Heart right ventricle (tissue), 16 donors: ENCODE data around the gene EVC. TPM values are rescaled to one million over a fixed set of nuclear protein-coding genes. Genes with fewer than 3 reads are reported as not detected.
"Not testable (repeated sequence)": the region's sequence is repeated elsewhere in the genome, so short reads cannot be mapped to it uniquely, and the experiment has no call there.

ENCODE experiments used
- ATAC-seq, 8 donors: fragments of 200-7000 bp; cut with Tn5 transposase; one replicate each; pipeline ENCODE4 v1.9.1; 2020; ENCODE audit warnings: mild to moderate bottlenecking in 8 of 8, moderate library complexity in 8 of 8, moderate number of reproducible peaks in 1 of 8
- DNase-seq, 2 donors: peaks; one replicate each; pipeline ENCODE4 v3.0.0-alpha.2; 2020
- H3K27ac ChIP-seq, 10 donors: fragments of 200-600 bp; sonication (generic) in 2 of 10; one replicate each; pipeline versions ENCODE4 v1.5.0 to v1.8.0; 2020 to 2022; ENCODE audit warnings: mild to moderate bottlenecking in 3 of 10
- H3K27me3 ChIP-seq, 7 donors: fragments of 200-600 bp; one replicate each; pipeline ENCODE4 v1.8.0; 2021 to 2022; ENCODE audit warnings: mild to moderate bottlenecking in 2 of 7
- H3K36me3 ChIP-seq, 9 donors: fragments of 200-600 bp; sonication (generic) in 1 of 9; one replicate each; pipeline versions ENCODE4 v1.5.0 to v1.8.0; 2020 to 2022; ENCODE audit warnings: mild to moderate bottlenecking in 2 of 9
- H3K4me1 ChIP-seq, 9 donors: fragments of 200-600 bp; sonication (generic) in 1 of 9; one replicate each; pipeline versions ENCODE4 v1.5.0 to v1.8.0; 2020 to 2022; ENCODE audit warnings: mild to moderate bottlenecking in 4 of 9
- H3K4me3 ChIP-seq, 10 donors: fragments of 200-600 bp; sonication (generic) in 2 of 10; one replicate each; pipeline versions ENCODE4 v1.5.0 to v1.8.0; 2020 to 2022; ENCODE audit warnings: mild to moderate bottlenecking in 7 of 10, moderate library complexity in 2 of 10
- H3K9me3 ChIP-seq, 11 donors: fragments of 200-600 bp in 10 of 11; sonication (generic) in 2 of 11; one replicate each; pipeline versions ENCODE4 v1.5.0 to v1.8.0; 2013 to 2022; ENCODE audit warnings: mild to moderate bottlenecking in 2 of 11, control low read depth in 1 of 11, moderate library complexity in 1 of 11
- WGBS, 2 donors: extraction: QIAGEN DNeasy Blood & Tissue Kit; methylation state at CpG; one replicate each; pipeline ENCODE4 v1.1.7; 2013; ENCODE audit warnings: inconsistent platforms in 1 of 2; 5-methylcytosine and 5-hydroxymethylcytosine counted together
- intact Hi-C, 10 donors: fragments of 100-400 bp; cut with DNase I; formaldehyde crosslinking; loops; one replicate each; pipeline versions ENCODE4 v1.11.1 to v1.14.2; 2022
- polyA plus RNA-seq, 2 donors: library from polyadenylated mRNA; stranded (reverse); fragments of 200-250 nt; gene quantifications; one replicate each; pipeline ENCODE4 v1.2.3, GENCODE V29; 2013
- total RNA-seq, 10 donors: library from RNA; stranded (reverse); fragmentation: NEBNext Ultra II Directional in 3 of 10; extraction: Animal tissue kit (Norgen Biotek cat#: 25700) in 3 of 10; gene quantifications; one replicate each; pipeline versions ENCODE4 v1.2.1 to v1.2.4, GENCODE V29; 2021 to 2023
- TF ChIP-seq, protein P1 (sequence below), 9 donors: fragments of 200-600 bp; sonication (generic) in 2 of 9; IDR thresholded peaks; one replicate each; pipeline versions ENCODE4 v1.5.0 to v1.8.0; 2021 to 2022; ENCODE audit warnings: antibody characterized with exemption in 9 of 9, mild to moderate bottlenecking in 5 of 9, moderate library complexity in 1 of 9
- donor health status: Arrhythmogenic right ventricular cardiomyopathy.
- donor health status: ischemic (EF 13 %, LVEDD 7.1; RV severe dilation, severe dysfunction).
- donor health status: healthy with polysubstance abuse.
- donor health status: DM: no; HTN: yes; CAD: no.
- donor health status: DM: no; HTN: no; CAD: no.
- donor health status: ischemic (EF 25% LVEDD 6.9; RV normal size, moderate dysfunction).
- donor health status: ischemic (EF 25% LVEDD 5.7; RV mildly dilated, moderate dysfunction).
- donor health status: healthy.
- donor health status: DM: yes; HTN: yes; CAD: no.
- donor health status: Ischemic cardiomyopathy.
- donor health status: ischemic (EF 35%, LVEDD 5.7; RV mildly dilated, moderate dysfunction).
- donor health status: nonischemic (EF 11% LVEDD 7.7; RV severe dilation, severe dysfunction).
- donor health status: DM: yes; HTN: yes; CAD: no.
- donor health status: PGD.
- donor health status: ischemic (EF 29% LVEDD 5.4; RV normal size, mild dysfunction).
- donor health status: nonischemic (EF 23%, LVEDD 6.1; RV moderate dilation, normal function).

The EVC gene
- total and polyA plus RNA-seq, 12 donors, result 0.97 to 7.5 (median 4.8) TPM

DNA sequence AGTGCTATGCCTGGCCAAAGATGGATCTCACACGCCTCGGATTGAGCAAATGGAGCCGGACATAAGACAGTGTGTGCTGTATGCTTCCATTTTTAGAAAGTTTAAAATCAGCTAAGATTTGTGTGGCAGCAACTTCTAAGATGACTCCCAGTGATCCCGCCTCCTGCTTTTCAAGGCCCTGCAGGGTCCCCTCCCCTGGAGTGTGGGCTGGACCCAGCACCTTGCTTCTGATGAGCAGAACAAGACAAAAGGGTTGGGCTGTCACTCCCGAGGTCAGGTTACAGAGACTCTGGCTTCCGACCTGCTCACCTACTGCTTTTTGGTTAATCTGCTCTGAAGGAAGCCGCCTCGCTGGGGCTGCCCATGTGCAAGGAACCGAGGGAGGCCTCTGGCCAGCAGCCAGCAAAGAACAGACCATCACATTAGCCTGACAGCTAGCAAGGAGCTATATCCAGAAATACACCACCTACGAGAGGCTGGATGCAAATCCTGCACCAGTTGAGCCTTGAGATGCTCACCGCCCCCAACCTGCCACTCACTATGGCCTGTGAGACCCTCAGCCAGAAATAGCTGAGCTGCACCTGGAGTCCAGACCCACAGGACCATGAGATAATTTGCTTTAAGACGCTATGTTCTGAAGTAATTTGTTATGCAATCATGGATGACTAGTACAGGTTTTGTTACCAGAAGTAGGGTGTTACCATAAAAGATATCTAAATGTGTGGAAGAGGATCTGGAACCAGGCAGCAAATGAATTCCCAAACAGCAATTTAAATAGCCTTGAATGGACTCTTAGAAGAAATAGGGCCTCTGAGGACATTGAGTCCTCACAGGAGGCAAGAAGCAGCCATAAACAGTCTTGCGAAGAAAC lies 134.3 kb downstream of the EVC start:
- H3K27ac ChIP-seq, result no peak overlapping the region
- intact Hi-C loops, result no loop called here
- H3K4me3 ChIP-seq, result no peak overlapping the region
- TF ChIP-seq, protein P1, sequence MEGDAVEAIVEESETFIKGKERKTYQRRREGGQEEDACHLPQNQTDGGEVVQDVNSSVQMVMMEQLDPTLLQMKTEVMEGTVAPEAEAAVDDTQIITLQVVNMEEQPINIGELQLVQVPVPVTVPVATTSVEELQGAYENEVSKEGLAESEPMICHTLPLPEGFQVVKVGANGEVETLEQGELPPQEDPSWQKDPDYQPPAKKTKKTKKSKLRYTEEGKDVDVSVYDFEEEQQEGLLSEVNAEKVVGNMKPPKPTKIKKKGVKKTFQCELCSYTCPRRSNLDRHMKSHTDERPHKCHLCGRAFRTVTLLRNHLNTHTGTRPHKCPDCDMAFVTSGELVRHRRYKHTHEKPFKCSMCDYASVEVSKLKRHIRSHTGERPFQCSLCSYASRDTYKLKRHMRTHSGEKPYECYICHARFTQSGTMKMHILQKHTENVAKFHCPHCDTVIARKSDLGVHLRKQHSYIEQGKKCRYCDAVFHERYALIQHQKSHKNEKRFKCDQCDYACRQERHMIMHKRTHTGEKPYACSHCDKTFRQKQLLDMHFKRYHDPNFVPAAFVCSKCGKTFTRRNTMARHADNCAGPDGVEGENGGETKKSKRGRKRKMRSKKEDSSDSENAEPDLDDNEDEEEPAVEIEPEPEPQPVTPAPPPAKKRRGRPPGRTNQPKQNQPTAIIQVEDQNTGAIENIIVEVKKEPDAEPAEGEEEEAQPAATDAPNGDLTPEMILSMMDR (IDR thresholded peaks at IDR 0.05), result no peak
- no peaks in the 10 kb centered on the region for H3K36me3 ChIP-seq
- peaks cover 0 to 16% (median 7%) of the 10 kb centered on the region in 7 donors for H3K27me3 ChIP-seq
- H3K4me1 ChIP-seq, result peaks cover 0 to 24% (median 7%) of the 10 kb centered on the region in 9 donors
- peak in 1 of 8 donors; percentile 21 for ATAC-seq
- 69 to 71% methylated on average over 13 of the region's 13 CpGs for WGBS, 2 donors
- H3K9me3 ChIP-seq, result no peaks in the 10 kb centered on the region
- no peak for DNase-seq

DNA sequence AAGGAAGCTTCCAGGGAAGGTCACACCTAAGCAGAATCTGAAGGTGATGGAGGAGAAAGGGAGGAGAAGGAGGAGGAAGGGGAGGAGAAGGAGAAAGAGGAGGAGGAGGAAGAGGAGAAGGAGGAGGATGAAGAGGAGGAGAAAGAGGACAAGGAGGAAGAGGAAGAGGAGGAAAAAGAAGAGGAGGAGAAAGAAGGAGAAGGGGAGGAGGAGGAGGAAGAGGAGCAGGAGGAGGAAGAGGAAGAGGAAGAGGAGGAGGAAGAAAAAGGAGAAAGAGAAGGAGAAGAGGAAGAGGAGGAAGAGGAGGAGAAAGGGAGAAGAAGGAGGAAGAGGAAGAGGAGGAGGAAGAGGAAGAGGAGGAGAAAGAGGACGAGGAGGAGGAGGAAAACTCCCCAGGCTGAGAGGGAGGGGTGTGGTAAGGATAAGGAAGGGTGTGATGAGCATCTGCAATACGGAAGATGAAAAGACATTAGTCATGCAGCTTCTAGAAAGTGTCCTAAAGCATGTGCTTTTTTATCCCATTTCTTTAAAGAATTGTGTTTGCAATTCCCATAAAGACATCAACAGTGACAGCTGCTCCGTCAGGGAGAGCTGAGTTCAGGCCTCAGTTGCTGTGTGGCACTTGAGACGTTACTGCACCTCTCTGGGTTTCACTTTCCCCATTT lies 140.8 kb downstream of the EVC start:
- ATAC-seq (no peak), DNase-seq (no peak)
- intact Hi-C loops, result no loop called here
- H3K27me3 ChIP-seq, result peaks cover 0 to 17% (median 10%) of the 10 kb centered on the region in 7 donors
- WGBS, 2 donors, result 76 to 80% methylated on average over 4 of the region's 4 CpGs
- H3K9me3 ChIP-seq, result no peaks in the 10 kb centered on the region
- H3K4me3 ChIP-seq, result no peak overlapping the region
- no peaks in the 10 kb centered on the region for H3K36me3 ChIP-seq
- no peaks in the 10 kb centered on the region for H3K4me1 ChIP-seq
- TF ChIP-seq, protein P1 (IDR thresholded peaks at IDR 0.05), result no peak
- H3K27ac ChIP-seq, result no peak overlapping the region

DNA sequence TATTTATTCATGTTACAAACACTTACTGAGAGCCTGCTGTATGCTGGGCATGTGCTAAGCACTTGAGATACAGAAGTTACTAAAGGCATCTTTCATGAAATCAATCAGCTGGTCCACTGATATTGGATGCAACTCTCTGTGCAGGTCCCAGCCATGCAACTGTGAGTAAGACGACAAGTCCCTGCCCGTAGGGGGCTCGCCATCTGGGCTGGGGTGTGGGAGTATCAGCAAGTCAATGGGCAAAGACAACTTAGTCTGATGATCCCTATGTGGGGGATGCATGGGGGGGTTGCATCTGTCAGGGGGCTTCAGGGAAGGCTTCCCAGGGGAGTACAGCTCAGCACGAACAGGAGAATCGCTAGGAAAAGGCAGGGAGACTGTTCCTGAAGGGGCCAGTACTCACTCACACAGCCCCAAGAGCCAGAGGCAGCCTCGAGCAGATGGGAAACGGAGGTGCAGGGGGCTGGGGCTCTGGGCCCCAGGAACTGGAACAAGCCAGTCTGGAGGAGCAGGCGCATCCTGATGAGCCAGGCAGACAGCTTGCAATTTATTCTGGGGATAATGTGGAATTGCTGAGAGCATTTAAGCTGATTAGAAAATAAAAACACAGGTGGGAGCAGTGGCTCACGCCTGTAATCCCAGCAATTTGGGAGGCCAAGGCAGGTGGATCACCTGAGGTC lies 141.7 kb downstream of the EVC start:
- no peaks in the 10 kb centered on the region for H3K36me3 ChIP-seq
- TF ChIP-seq, protein P1 (IDR thresholded peaks at IDR 0.05), result no peak
- no peaks in the 10 kb centered on the region for H3K4me1 ChIP-seq
- WGBS, 2 donors, result 86 to 89% methylated on average over 9 of the region's 9 CpGs
- no peaks in the 10 kb centered on the region for H3K9me3 ChIP-seq
- no peak overlapping the region for H3K27ac ChIP-seq
- H3K4me3 ChIP-seq, result no peak overlapping the region
- no peak for ATAC-seq
- H3K27me3 ChIP-seq, result peaks cover 0 to 17% (median 8%) of the 10 kb centered on the region in 7 donors
- intact Hi-C loops, result no loop called here
- DNase-seq, result no peak

DNA sequence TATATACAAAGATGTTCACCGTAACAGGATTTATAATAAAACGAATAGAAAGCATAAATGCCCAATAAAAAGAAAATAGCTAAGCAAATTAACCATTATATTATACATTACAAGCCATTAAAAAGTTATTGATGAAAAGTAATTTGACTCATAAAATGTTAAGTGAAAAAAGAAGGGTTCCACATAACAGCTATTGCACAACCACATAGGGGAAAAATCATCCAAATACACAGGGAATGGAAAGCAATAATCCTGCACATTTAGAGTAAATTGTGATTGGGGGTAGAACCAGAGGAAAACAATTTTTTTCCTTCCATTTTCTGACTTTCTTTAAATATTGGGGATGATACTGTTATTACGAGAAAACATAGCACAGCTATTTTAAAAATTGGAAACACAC lies 143.9 kb downstream of the EVC start:
- TF ChIP-seq, protein P1 (IDR thresholded peaks at IDR 0.05), result no peak
- Histone ChIP-seq H3K27ac (no peak overlapping the region), H3K27me3 (peaks cover 0 to 10% (median 4%) of the 10 kb centered on the region in 7 donors), H3K4me3 (no peak overlapping the region), H3K4me1 (no peaks in the 10 kb centered on the region), H3K36me3 (no peaks in the 10 kb centered on the region), H3K9me3 (no peaks in the 10 kb centered on the region)
- ATAC-seq (no peak), DNase-seq (no peak)
- 92 to 95% methylated on average over 3 of the region's 3 CpGs for WGBS, 2 donors
- intact Hi-C loops, result no loop called here

DNA sequence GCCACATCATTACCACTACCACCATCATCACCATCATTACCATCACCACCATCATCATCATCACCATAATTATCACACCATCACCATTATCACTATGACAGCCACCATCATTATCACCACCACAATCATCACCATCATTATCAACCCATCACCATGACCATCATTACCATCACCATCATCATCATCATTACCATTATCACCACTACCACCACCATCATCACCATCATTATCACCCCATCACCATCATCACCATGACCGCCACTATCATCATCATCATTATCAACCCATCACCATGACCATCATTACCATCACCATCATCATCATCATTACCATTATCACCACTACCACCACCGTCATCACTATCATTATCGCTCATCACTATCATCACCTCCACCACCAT lies 145.4 kb downstream of the EVC start:
- H3K4me1 ChIP-seq, ATAC-seq, H3K27me3 ChIP-seq, intact Hi-C loops, H3K36me3 ChIP-seq, DNase-seq, H3K4me3 ChIP-seq, H3K9me3 ChIP-seq, H3K27ac ChIP-seq: not testable (repeated sequence)
- WGBS, 2 donors, result 95 to 98% methylated on average over 3 of the region's 3 CpGs
